GM19035 (cell line): ENCODE measurements around the gene TEX35.
"Not testable (repeated sequence)": the region's sequence is repeated elsewhere in the genome, so short reads cannot be mapped to it uniquely, and the experiment has no call there.

ENCODE experiments used
- ATAC-seq: cut with Tn5 transposase; IDR thresholded peaks from one replicate; pipeline ENCODE4 v1.9.1; 2021; ENCODE audit not compliant: unreplicated experiment

TEX35 gene

GRCh38 chr1:178539291-178539690, 26.4 kb downstream of the TEX35 start:
- ATAC-seq = no peak

GRCh38 chr1:178540204-178540603, 27.3 kb downstream of the TEX35 start:
- ATAC-seq = no peak

GRCh38 chr1:178540646-178541045, 27.7 kb downstream of the TEX35 start:
- no peak for ATAC-seq

- ATAC-seq = no peak
Measured at GRCh38 chr1:178541379-178541778, 28.5 kb downstream of the TEX35 start.

- ATAC-seq = peak; percentile 49
Measured at GRCh38 chr1:178541829-178542553, 29.1 kb downstream of the TEX35 start.

- peak; percentile 78 for ATAC-seq
Measured at GRCh38 chr1:178542554-178543289, 29.8 kb downstream of the TEX35 start.

- peak; percentile 41 for ATAC-seq
Measured at GRCh38 chr1:178543290-178543607, 30.3 kb downstream of the TEX35 start.

GRCh38 chr1:178544531-178544930, 31.6 kb downstream of the TEX35 start:
- no peak for ATAC-seq

- no peak for ATAC-seq
Measured at GRCh38 chr1:178548108-178548507, 35.2 kb downstream of the TEX35 start.

GRCh38 chr1:178551307-178551706, 38.4 kb downstream of the TEX35 start:
- ATAC-seq = no peak

GRCh38 chr1:178551940-178552339, 39.0 kb downstream of the TEX35 start:
- ATAC-seq = no peak

- no peak for ATAC-seq
Measured at GRCh38 chr1:178552856-178553255, 39.9 kb downstream of the TEX35 start.

GRCh38 chr1:178554351-178554750, 41.4 kb downstream of the TEX35 start:
- not testable (repeated sequence) for ATAC-seq

GRCh38 chr1:178555613-178556012, 42.7 kb downstream of the TEX35 start:
- ATAC-seq = not testable (repeated sequence)

GRCh38 chr1:178558816-178559215, 45.9 kb downstream of the TEX35 start:
- ATAC-seq = not testable (repeated sequence)

- no peak for ATAC-seq
Measured at GRCh38 chr1:178560871-178561376, 48.0 kb downstream of the TEX35 start.

GRCh38 chr1:178563099-178563820, 50.4 kb downstream of the TEX35 start:
- ATAC-seq = no peak

- ATAC-seq = no peak
Measured at GRCh38 chr1:178564086-178564782, 51.3 kb downstream of the TEX35 start.

GRCh38 chr1:178564783-178565180, 51.9 kb downstream of the TEX35 start:
- no peak for ATAC-seq

GRCh38 chr1:178565586-178565985, 52.7 kb downstream of the TEX35 start:
- ATAC-seq = no peak

GRCh38 chr1:178566187-178566586, 53.3 kb downstream of the TEX35 start:
- ATAC-seq = peak; percentile 72
